WTC11 (cell line): ENCODE data around the gene ZRSR2. TPM values are rescaled to one million over a fixed set of nuclear protein-coding genes. Genes with fewer than 3 reads are reported as not detected.
"Not testable (repeated sequence)": the region's sequence is repeated elsewhere in the genome, so short reads cannot be mapped to it uniquely, and the experiment has no call there.

Experiments
- ATAC-seq: fragments of 200-7000 bp; cut with Tn5 transposase; 2 replicates; pipeline ENCODE4 v1.10.0; 2021; ENCODE audit warnings: mild to moderate bottlenecking, moderate library complexity
- CTCF ChIA-PET: fragments of 300-600 bp; sonication (Branson Sonifier 250); formaldehyde crosslinking; loops from one replicate; lab custom pipeline; 2021; ENCODE audit warnings: antibody characterized with exemption; lab: Charles Lee
- POLR2A ChIA-PET: fragments of 350-600 bp; sonication (Branson Sonifier 250); formaldehyde crosslinking; loops from one replicate; lab custom pipeline; 2021; ENCODE audit warnings: antibody characterized with exemption; lab: Charles Lee
- DNase-seq: peaks from one replicate; pipeline ENCODE4 v3.0.0; 2021; ENCODE audit warnings: low spot score
- H3K27ac Mint-ChIP-seq: 2 replicates; pipeline ENCODE4 v1.8.0; 2021; ENCODE audit warnings: mixed read lengths
- H3K27me3 Mint-ChIP-seq: 2 replicates; pipeline ENCODE4 v1.8.0; 2021; ENCODE audit warnings: low read depth, mild to moderate bottlenecking, moderate library complexity, mixed read lengths
- H3K36me3 Mint-ChIP-seq: 2 replicates; pipeline ENCODE4 v1.8.0; 2021; ENCODE audit warnings: mixed read lengths
- H3K4me1 Mint-ChIP-seq: 2 replicates; pipeline ENCODE4 v1.8.0; 2022; ENCODE audit warnings: mixed read lengths
- H3K4me3 Mint-ChIP-seq: 2 replicates; pipeline ENCODE4 v1.8.0; 2021; ENCODE audit warnings: mild to moderate bottlenecking, moderate library complexity, mixed read lengths
- H3K9me3 Mint-ChIP-seq: 2 replicates; pipeline ENCODE4 v1.8.0; 2021; ENCODE audit warnings: mixed read lengths
- CDX4 ChIP-seq: fragments of 250-450 bp; sonication (Bioruptor Pico); IDR thresholded peaks from 2 replicates; pipeline ENCODE4 v1.9.0; 2021; ENCODE audit warnings: moderate library complexity, mild to moderate bottlenecking, inconsistent platforms, borderline replicate concordance
- CTCF ChIP-seq: fragments of 200-600 bp; IDR thresholded peaks from 2 replicates; pipeline ENCODE4 v1.8.0; 2022; ENCODE audit warnings: antibody characterized with exemption
- ERG ChIP-seq: fragments of 250-450 bp; sonication (Bioruptor Pico); IDR thresholded peaks from 2 replicates; pipeline ENCODE4 v1.8.0; 2021; ENCODE audit warnings: mild to moderate bottlenecking
- FOXP4 ChIP-seq: sonication (generic); formaldehyde crosslinking; IDR thresholded peaks from 2 replicates; pipeline ENCODE4 v1.8.0; 2022; ENCODE audit warnings: mild to moderate bottlenecking, missing genetic modification reagents
- GABPB1 ChIP-seq: sonication (generic); formaldehyde crosslinking; IDR thresholded peaks from 2 replicates; pipeline ENCODE4 v1.8.1; 2023; ENCODE audit warnings: mild to moderate bottlenecking, missing genetic modification reagents
- GRHL2 ChIP-seq: fragments of 250-450 bp; sonication (Bioruptor Pico); IDR thresholded peaks from 2 replicates; pipeline ENCODE4 v1.8.0; 2022; ENCODE audit warnings: mild to moderate bottlenecking, moderate library complexity; ENCODE audit not compliant: insufficient replicate concordance, severe bottlenecking
- JAZF1 ChIP-seq: fragments of 250-450 bp; sonication (Bioruptor Pico); IDR thresholded peaks from 2 replicates; pipeline ENCODE4 v1.9.0; 2021; ENCODE audit warnings: moderate library complexity, mild to moderate bottlenecking, inconsistent platforms
- PREB ChIP-seq: sonication (generic); formaldehyde crosslinking; IDR thresholded peaks from 2 replicates; pipeline ENCODE4 v1.8.1; 2022; ENCODE audit warnings: mild to moderate bottlenecking, missing genetic modification reagents, moderate library complexity, borderline replicate concordance
- PRRX2 ChIP-seq: fragments of 250-450 bp; sonication (Bioruptor Pico); IDR thresholded peaks from 2 replicates; pipeline ENCODE4 v1.8.0; 2021; ENCODE audit warnings: mild to moderate bottlenecking
- RELA ChIP-seq: sonication (generic); formaldehyde crosslinking; IDR thresholded peaks from 2 replicates; pipeline ENCODE4 v1.8.1; 2022; ENCODE audit warnings: missing genetic modification reagents, mild to moderate bottlenecking, borderline replicate concordance
- RORB ChIP-seq: fragments of 250-450 bp; sonication (Bioruptor Pico); IDR thresholded peaks from 2 replicates; pipeline ENCODE4 v1.9.0; 2021; ENCODE audit warnings: mild to moderate bottlenecking
- TCF7 ChIP-seq: sonication (generic); formaldehyde crosslinking; IDR thresholded peaks from 2 replicates; pipeline ENCODE4 v1.8.0; 2022; ENCODE audit warnings: mild to moderate bottlenecking, low read depth, missing genetic modification reagents, moderate library complexity
- TP53 ChIP-seq: sonication (generic); formaldehyde crosslinking; IDR thresholded peaks from 2 replicates; pipeline ENCODE4 v1.8.1; 2023; ENCODE audit warnings: mild to moderate bottlenecking, missing genetic modification reagents
- ZNF138 ChIP-seq: sonication (generic); formaldehyde crosslinking; conservative IDR thresholded peaks from 2 replicates; pipeline ENCODE4 v1.8.1; 2022; ENCODE audit warnings: mild to moderate bottlenecking, moderate library complexity, missing genetic modification reagents
- ZNF263 ChIP-seq: sonication (generic); formaldehyde crosslinking; IDR thresholded peaks from 2 replicates; pipeline ENCODE4 v1.8.1; 2022; ENCODE audit warnings: low read depth, mild to moderate bottlenecking, moderate library complexity, missing genetic modification reagents
- ZSCAN18 ChIP-seq: fragments of 250-450 bp; sonication (Bioruptor Pico); IDR thresholded peaks from 2 replicates; pipeline ENCODE4 v2.1.2; 2022; ENCODE audit warnings: mild to moderate bottlenecking, moderate library complexity
- total RNA-seq: library from RNA; stranded (reverse); gene quantifications from 3 replicates; pipeline ENCODE4 v1.2.3, GENCODE V29; 2021

The ZRSR2 gene
- total RNA-seq, 1 experiment from 2014 or later: 8.6 TPM

GRCh38 chrX:15758140-15758539 is 32.1 kb upstream of the ZRSR2 start:
- H3K27ac Mint-ChIP-seq: no peak overlapping the region
- H3K9me3 Mint-ChIP-seq: no peaks in the 10 kb centered on the region
- ChIA-PET POLR2A (no interaction called here), CTCF (interaction anchor here (0.9 kb wide), 1 partner anchor 20 kb away, joined by 4 read pairs; the partner anchor contains the start of gene CA5B)
- peaks cover 14% of the 10 kb centered on the region for H3K4me1 Mint-ChIP-seq
- H3K27me3 Mint-ChIP-seq: no peaks in the 10 kb centered on the region
- H3K4me3 Mint-ChIP-seq: no peak overlapping the region
- no peak for ATAC-seq
- TF ChIP-seq GRHL2 (CRISPR knock-in tag): no peak
- no peak for TF ChIP-seq PREB (CRISPR knock-in tag)
- no peak for TF ChIP-seq JAZF1
- no peak for TF ChIP-seq ERG (CRISPR knock-in tag)
- TF ChIP-seq, all 79 proteins: peak for 0
- H3K36me3 Mint-ChIP-seq: peaks cover 7% of the 10 kb centered on the region
- DNase-seq: no peak

- POLR2A ChIA-PET, H3K27me3 Mint-ChIP-seq, H3K9me3 Mint-ChIP-seq, H3K4me1 Mint-ChIP-seq, ATAC-seq, DNase-seq, CTCF ChIA-PET, H3K4me3 Mint-ChIP-seq, H3K27ac Mint-ChIP-seq: not testable (repeated sequence)
- H3K36me3 Mint-ChIP-seq: peaks cover 10% of the 10 kb centered on the region
Observed at GRCh38 chrX:15759886-15760285, 30.4 kb upstream of the ZRSR2 start.

- DNase-seq: peak; percentile 22
- H3K27me3 Mint-ChIP-seq: no peaks in the 10 kb centered on the region
- no peaks in the 10 kb centered on the region for H3K9me3 Mint-ChIP-seq
- ChIA-PET POLR2A (no interaction called here), CTCF (no interaction called here)
- H3K4me3 Mint-ChIP-seq: no peak overlapping the region
- peak; percentile 73 for ATAC-seq
- no peak for TF ChIP-seq TCF7 (CRISPR knock-in tag)
- TF ChIP-seq CTCF: 0 out of 2 replicates have a peak, but pooled peaks have one; percentile 39
- peaks cover 4% of the 10 kb centered on the region; the same call in 1 of the 2 replicates for H3K4me1 Mint-ChIP-seq
- H3K27ac Mint-ChIP-seq: no peak overlapping the region
- peaks cover 7% of the 10 kb centered on the region for H3K36me3 Mint-ChIP-seq
Observed at GRCh38 chrX:15761564-15762191, 28.6 kb upstream of the ZRSR2 start.

GRCh38 chrX:15769300-15769954 is 20.9 kb upstream of the ZRSR2 start:
- H3K27ac Mint-ChIP-seq: peak overlapping the region; percentile 98
- peaks cover 9% of the 10 kb centered on the region for H3K36me3 Mint-ChIP-seq
- H3K4me1 Mint-ChIP-seq: peaks cover 28% of the 10 kb centered on the region
- H3K27me3 Mint-ChIP-seq: no peaks in the 10 kb centered on the region
- no peak overlapping the region for H3K4me3 Mint-ChIP-seq
- ChIA-PET CTCF (interaction anchor here (0.7 kb wide), 1 partner anchor 31 kb away, joined by 3 read pairs; the partner anchor contains the start of gene CA5B), POLR2A (no interaction called here)
- H3K9me3 Mint-ChIP-seq: no peaks in the 10 kb centered on the region
- ATAC-seq: peak; percentile 91
- DNase-seq: no peak
- TF ChIP-seq FOXP4 (CRISPR knock-in tag) (no peak), TP53 (CRISPR knock-in tag) (no peak), GABPB1 (CRISPR knock-in tag) (no peak), ZNF263 (CRISPR knock-in tag) (no peak), ZSCAN18 (CRISPR knock-in tag) (no peak), RORB (no peak), ZNF138 (CRISPR knock-in tag) (no peak), RELA (CRISPR knock-in tag) (no peak), PRRX2 (CRISPR knock-in tag) (no peak), CDX4 (CRISPR knock-in tag) (no peak)
